Ishikawa (cell line): ENCODE data around the gene NT5E.

Experiments used
- EGR1 ChIP-seq: IDR thresholded peaks from 2 replicates; pipeline ENCODE4 v1.6.1; 2012
- EP300 ChIP-seq: IDR thresholded peaks from 2 replicates; pipeline ENCODE4 v1.6.1; 2012; ENCODE audit warnings: borderline replicate concordance
- NFIC ChIP-seq: IDR thresholded peaks from 2 replicates; pipeline ENCODE4 v1.6.1; 2012
- RAD21 ChIP-seq: IDR thresholded peaks from 2 replicates; pipeline ENCODE4 v1.6.1; 2012; ENCODE audit warnings: low read depth
- TAF1 ChIP-seq: IDR thresholded peaks from 2 replicates; pipeline ENCODE4 v1.6.1; 2012; ENCODE audit warnings: low read depth, mild to moderate bottlenecking
- YY1 ChIP-seq: IDR thresholded peaks from 2 replicates; pipeline ENCODE4 v1.6.1; 2012; ENCODE audit warnings: low read depth
- ZBTB7A ChIP-seq: IDR thresholded peaks from 2 replicates; pipeline ENCODE4 v1.6.1; 2012; ENCODE audit warnings: low read depth
- TF ChIP-seq, protein P1 (sequence below): IDR thresholded peaks from 2 replicates; pipeline ENCODE4 v1.6.1; 2012

GRCh38 chr6:85400331-85400730 is 49.6 kb upstream of the NT5E start:
- no peak for TF ChIP-seq TAF1
- no peak for TF ChIP-seq EGR1
- TF ChIP-seq NFIC = no peak
- TF ChIP-seq RAD21 = no peak
- TF ChIP-seq EP300 = no peak
- TF ChIP-seq ZBTB7A = no peak
- TF ChIP-seq, protein P1, sequence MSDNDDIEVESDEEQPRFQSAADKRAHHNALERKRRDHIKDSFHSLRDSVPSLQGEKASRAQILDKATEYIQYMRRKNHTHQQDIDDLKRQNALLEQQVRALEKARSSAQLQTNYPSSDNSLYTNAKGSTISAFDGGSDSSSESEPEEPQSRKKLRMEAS = no peak
- no peak for TF ChIP-seq YY1
